Spinal cord (tissue), 4 donors: Measurements from ENCODE around the gene GPR107. TPM values are rescaled to one million over a fixed set of nuclear protein-coding genes. Genes with fewer than 3 reads are reported as not detected.

Experiments
- polyA plus RNA-seq, 2 donors: library from polyadenylated mRNA; unstranded; fragments of 120-200 nt; gene quantifications; one replicate each; pipeline ENCODE4 v1.2.1, GENCODE V29; 2013; ENCODE audit not compliant: insufficient read length in 2 of 2
- small RNA-seq: library from RNA; depleted of rRNA; stranded (forward); fragments of <200 nt; gene quantifications from one replicate; pipeline ENCODE3, GENCODE V24; 2014; ENCODE audit warnings: low replicate concordance
- total RNA-seq, 2 donors: library from RNA; depleted of rRNA in 1 of 2; stranded (reverse); fragments of 120-200 nt in 1 of 2; fragments of >200 nt in 1 of 2; gene quantifications; one replicate each; pipeline versions ENCODE4 v1.2.3 to v1.2.4, GENCODE V29; 2013 to 2014

Gene GPR107
- total and polyA plus RNA-seq, 4 donors = 24.8 to 46.6 (median 44.2) TPM

Small RNAs within 50 kb of the gene (small RNA-seq; reads per million reads assigned to genes)
- gene RF00019 = not detected

Other genes with a start within 250 kb of the GPR107 start
- 10 to 100 TPM; 24.2 to 26.3 TPM for gene TOR1A, start 229.8 kb upstream of the GPR107 start, total RNA-seq
- 10 to 100 TPM; 42.2 to 46.0 TPM for gene TOR1A, start 229.8 kb upstream of the GPR107 start, polyA plus RNA-seq
- 10 to 100 TPM; 41.8 to 60.2 TPM for gene C9orf78, start 218.6 kb upstream of the GPR107 start, total RNA-seq
- 10 to 100 TPM; 78.1 to 78.2 TPM for gene C9orf78, start 218.6 kb upstream of the GPR107 start, polyA plus RNA-seq
- 10 to 100 TPM; 11.4 to 11.6 TPM for gene USP20, start 218.4 kb upstream of the GPR107 start, total RNA-seq
- gene USP20, start 218.4 kb upstream of the GPR107 start, polyA plus RNA-seq = 10 to 100 TPM; 36.5 to 38.9 TPM
- gene FNBP1, start 10.7 kb upstream of the GPR107 start, total RNA-seq = 100 to 1,000 TPM in 1 of 2 donors, 10 to 100 TPM in 1; 47.8 to 105 TPM
- 10 to 100 TPM; 69.3 to 89.1 TPM for gene FNBP1, start 10.7 kb upstream of the GPR107 start, polyA plus RNA-seq
- gene NCS1, start 118.5 kb downstream of the GPR107 start, total RNA-seq = 10 to 100 TPM; 47.6 to 95.2 TPM
- gene NCS1, start 118.5 kb downstream of the GPR107 start, polyA plus RNA-seq = 100 to 1,000 TPM; 196 to 197 TPM
- 1 to 10 TPM in 1 of 2 donors, under 1 TPM in 1; 0.88 to 2.4 TPM for gene HMCN2, start 211.9 kb downstream of the GPR107 start, total RNA-seq
- 1 to 10 TPM; 4.7 to 5.9 TPM for gene HMCN2, start 211.9 kb downstream of the GPR107 start, polyA plus RNA-seq